ENCODE results near the gene MCC. TPM values are rescaled to one million over a fixed set of nuclear protein-coding genes. Genes with fewer than 3 reads are reported as not detected.
A peak's percentile ranks its signal among the peaks of the same experiment; 100 is the strongest.

The MCC gene
- total RNA-seq, 1 donor from 2014 or later = 26.9 TPM

GRCh38 chr5:113294311-113295110 is 193.7 kb downstream of the MCC start:
- Mint-ChIP-seq H3K4me3 (ENCODE audit: unreplicated experiment) (peak overlapping the region; percentile 97), H3K27ac (ENCODE audit: unreplicated experiment) (peak overlapping the region; percentile 94), H3K4me1 (ENCODE audit: low read depth, unreplicated experiment) (peaks cover 24% of the 10 kb centered on the region), H3K9me3 (ENCODE audit: unreplicated experiment) (no peaks in the 10 kb centered on the region), H3K36me3 (ENCODE audit: low read depth, unreplicated experiment) (peaks cover 2% of the 10 kb centered on the region), H3K27me3 (ENCODE audit: low read depth, unreplicated experiment) (no peaks in the 10 kb centered on the region)
- Histone ChIP-seq H3K9ac (ENCODE audit: low read length) (peak overlapping the region; percentile 88), H4K20me1 (ENCODE audit: insufficient read depth, low read length) (peaks cover 30% of the 10 kb centered on the region), H3K27ac (ENCODE audit: low read depth, low read length) (peak overlapping the region; percentile 68), H3K27me3 (ENCODE audit: insufficient read depth, low read length) (no peaks in the 10 kb centered on the region), H3K79me2 (ENCODE audit: insufficient read depth, low read length) (peaks cover 33% of the 10 kb centered on the region), H3K4me2 (ENCODE audit: low read length) (peak overlapping the region; percentile 94), H3K4me1 (ENCODE audit: insufficient read depth, low read length) (peaks cover 14% of the 10 kb centered on the region), H2AFZ (ENCODE audit: low read depth, low read length) (peak overlapping the region; percentile 81), H3K36me3 (ENCODE audit: insufficient read depth, low read length) (no peaks in the 10 kb centered on the region), H3K4me3 (ENCODE audit: insufficient read depth, low read depth, low read length) (peak overlapping the region; percentile 91), H3K9me3 (ENCODE audit: insufficient read depth, low read depth, low read length) (no peaks in the 10 kb centered on the region)
- no peak for FAIRE-seq
- TF ChIP-seq, protein P1, sequence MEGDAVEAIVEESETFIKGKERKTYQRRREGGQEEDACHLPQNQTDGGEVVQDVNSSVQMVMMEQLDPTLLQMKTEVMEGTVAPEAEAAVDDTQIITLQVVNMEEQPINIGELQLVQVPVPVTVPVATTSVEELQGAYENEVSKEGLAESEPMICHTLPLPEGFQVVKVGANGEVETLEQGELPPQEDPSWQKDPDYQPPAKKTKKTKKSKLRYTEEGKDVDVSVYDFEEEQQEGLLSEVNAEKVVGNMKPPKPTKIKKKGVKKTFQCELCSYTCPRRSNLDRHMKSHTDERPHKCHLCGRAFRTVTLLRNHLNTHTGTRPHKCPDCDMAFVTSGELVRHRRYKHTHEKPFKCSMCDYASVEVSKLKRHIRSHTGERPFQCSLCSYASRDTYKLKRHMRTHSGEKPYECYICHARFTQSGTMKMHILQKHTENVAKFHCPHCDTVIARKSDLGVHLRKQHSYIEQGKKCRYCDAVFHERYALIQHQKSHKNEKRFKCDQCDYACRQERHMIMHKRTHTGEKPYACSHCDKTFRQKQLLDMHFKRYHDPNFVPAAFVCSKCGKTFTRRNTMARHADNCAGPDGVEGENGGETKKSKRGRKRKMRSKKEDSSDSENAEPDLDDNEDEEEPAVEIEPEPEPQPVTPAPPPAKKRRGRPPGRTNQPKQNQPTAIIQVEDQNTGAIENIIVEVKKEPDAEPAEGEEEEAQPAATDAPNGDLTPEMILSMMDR (IDR thresholded peaks at IDR 0.05; ENCODE audit: insufficient read depth, low read depth, low read length) = no peak
- TF ChIP-seq EZH2 (IDR thresholded peaks at IDR 0.05; ENCODE audit: insufficient read depth, low read length) = no peak
- peak; percentile 84 for DNase-seq (ENCODE audit: low read depth)

DNA sequence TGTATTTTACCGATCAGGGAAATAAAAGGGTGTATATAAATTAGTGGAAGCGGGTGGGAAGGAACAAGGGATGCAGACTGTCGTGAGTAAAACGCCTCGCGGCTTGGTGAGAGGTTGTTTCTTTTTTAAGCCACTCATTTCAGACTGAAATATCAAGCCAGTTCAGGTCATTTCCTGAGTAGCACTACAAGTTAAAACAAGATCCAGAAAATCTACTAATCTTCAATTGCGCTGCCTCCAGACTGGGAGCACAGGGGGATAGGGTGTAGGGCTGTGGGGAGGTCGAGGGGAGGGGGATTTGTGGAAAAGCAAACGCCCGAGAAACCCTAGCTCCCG is 194.3 kb downstream of the MCC start:
- H3K4me3 ChIP-seq (ENCODE audit: insufficient read depth, low read depth, low read length) = peak overlapping the region; percentile 91
- H3K4me1 ChIP-seq (ENCODE audit: insufficient read depth, low read length) = peaks cover 14% of the 10 kb centered on the region
- H3K27me3 ChIP-seq (ENCODE audit: insufficient read depth, low read length) = no peaks in the 10 kb centered on the region
- peaks cover 33% of the 10 kb centered on the region for H4K20me1 ChIP-seq (ENCODE audit: insufficient read depth, low read length)
- Mint-ChIP-seq H3K27ac (ENCODE audit: unreplicated experiment) (peak overlapping the region; percentile 94), H3K9me3 (ENCODE audit: unreplicated experiment) (no peaks in the 10 kb centered on the region), H3K4me3 (ENCODE audit: unreplicated experiment) (peak overlapping the region; percentile 97), H3K27me3 (ENCODE audit: low read depth, unreplicated experiment) (no peaks in the 10 kb centered on the region), H3K4me1 (ENCODE audit: low read depth, unreplicated experiment) (peaks cover 24% of the 10 kb centered on the region), H3K36me3 (ENCODE audit: low read depth, unreplicated experiment) (peaks cover 2% of the 10 kb centered on the region)
- H2AFZ ChIP-seq (ENCODE audit: low read depth, low read length) = peak overlapping the region; percentile 81
- H3K36me3 ChIP-seq (ENCODE audit: insufficient read depth, low read length) = no peaks in the 10 kb centered on the region
- H3K9ac ChIP-seq (ENCODE audit: low read length) = peak overlapping the region; percentile 88
- FAIRE-seq = no peak
- peak overlapping the region; percentile 94 for H3K4me2 ChIP-seq (ENCODE audit: low read length)
- DNase-seq (ENCODE audit: low read depth) = no peak
- peak overlapping the region; percentile 68 for H3K27ac ChIP-seq (ENCODE audit: low read depth, low read length)
- H3K79me2 ChIP-seq (ENCODE audit: insufficient read depth, low read length) = peaks cover 35% of the 10 kb centered on the region
- TF ChIP-seq, protein P1 (IDR thresholded peaks at IDR 0.05; ENCODE audit: insufficient read depth, low read depth, low read length) = no peak
- no peak for TF ChIP-seq EZH2 (IDR thresholded peaks at IDR 0.05; ENCODE audit: insufficient read depth, low read length)
- H3K9me3 ChIP-seq (ENCODE audit: insufficient read depth, low read depth, low read length) = no peaks in the 10 kb centered on the region
